SU-DHL-6 (cell line): ENCODE measurements around the gene NEUROD2.

ENCODE experiments used
- CTCF ChIP-seq: fragments of 200-600 bp; sonication (generic); IDR thresholded peaks from one replicate; pipeline ENCODE4 v1.5.1; 2017; ENCODE audit warnings: antibody characterized with exemption, mild to moderate bottlenecking, low read length, moderate library complexity; ENCODE audit not compliant: insufficient read depth, poor library complexity, severe bottlenecking
- EZH2phosphoT487 ChIP-seq: fragments of 200-600 bp; sonication (generic), shearing (Covaris generic); conservative IDR thresholded peaks from 2 replicates; pipeline ENCODE4 v1.6.1; 2018; ENCODE audit warnings: mild to moderate bottlenecking, antibody characterized with exemption, low read length, moderate library complexity, mixed read lengths

DNA sequence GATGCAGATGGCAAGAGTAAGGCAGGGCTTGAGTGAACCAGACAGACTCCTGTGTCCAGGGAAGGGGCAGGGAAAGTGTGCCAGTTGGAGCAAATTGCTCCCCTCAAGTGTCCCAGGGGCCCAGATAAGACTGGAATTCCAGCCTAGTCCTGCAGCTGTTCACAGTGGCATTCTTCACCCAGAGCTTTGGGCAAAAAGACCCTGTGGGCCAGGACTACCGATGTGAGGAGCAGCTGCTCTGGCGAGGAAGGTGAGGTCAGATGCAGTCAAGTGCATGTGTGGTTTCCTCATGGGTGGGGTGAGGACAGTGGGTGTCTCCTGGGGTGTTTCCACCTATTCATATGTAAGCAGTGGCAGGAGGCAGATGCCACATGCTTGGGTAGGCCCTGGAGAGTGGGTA, 14.3 kb downstream of the NEUROD2 start:
- TF ChIP-seq CTCF = no peak
- TF ChIP-seq EZH2phosphoT487 = no peak
